Activated CD8-positive, alpha-beta memory T cell treated with anti-CD3 and anti-CD28 coated beads, Interleukin-2, amount 10 ng/mL, durations not matched to agents 7 days and 5 days (primary cell): ENCODE measurements around the gene SOX4. TPM values are rescaled to one million over a fixed set of nuclear protein-coding genes. Genes with fewer than 3 reads are reported as not detected.
A peak's percentile ranks its signal among the peaks of the same experiment; 100 is the strongest.

ENCODE experiments used
- ATAC-seq: fragments of 150-1000 bp; cut with Tn5 transposase; one replicate; pipeline ENCODE4 v1.10.0; 2021; ENCODE audit warnings: moderate library complexity
- CTCF ChIA-PET: fragments of 350-600 bp; sonication (Branson Sonifier 250); formaldehyde crosslinking; loops from one replicate; lab custom pipeline; 2021; ENCODE audit warnings: antibody characterized with exemption; lab: Charles Lee
- DNase-seq: peaks from one replicate; pipeline ENCODE4 v3.0.0-alpha.2; 2020
- H3K27ac Mint-ChIP-seq: one replicate; pipeline ENCODE4 v1.8.0; 2021; ENCODE audit warnings: mild to moderate bottlenecking, mixed read lengths
- H3K27me3 Mint-ChIP-seq: one replicate; pipeline ENCODE4 v1.8.0; 2021; ENCODE audit warnings: mixed read lengths
- H3K36me3 Mint-ChIP-seq: one replicate; pipeline ENCODE4 v1.8.0; 2021; ENCODE audit warnings: mild to moderate bottlenecking, mixed read lengths
- H3K4me1 Mint-ChIP-seq: one replicate; pipeline ENCODE4 v1.8.0; 2021; ENCODE audit warnings: mixed read lengths
- H3K4me3 Mint-ChIP-seq: one replicate; pipeline ENCODE4 v1.8.0; 2021; ENCODE audit warnings: mild to moderate bottlenecking, moderate library complexity, mixed read lengths
- H3K9me3 Mint-ChIP-seq: one replicate; pipeline ENCODE4 v1.8.0; 2022; ENCODE audit warnings: low read depth, mixed read lengths
- total RNA-seq, 2 experiments: library from RNA; stranded (reverse); gene quantifications; one replicate each; pipeline ENCODE4 v1.2.3, GENCODE V29; 2021

The SOX4 gene
- total RNA-seq, 2 experiments from 2014 or later, result 0.76 to 10.4 TPM

DNA sequence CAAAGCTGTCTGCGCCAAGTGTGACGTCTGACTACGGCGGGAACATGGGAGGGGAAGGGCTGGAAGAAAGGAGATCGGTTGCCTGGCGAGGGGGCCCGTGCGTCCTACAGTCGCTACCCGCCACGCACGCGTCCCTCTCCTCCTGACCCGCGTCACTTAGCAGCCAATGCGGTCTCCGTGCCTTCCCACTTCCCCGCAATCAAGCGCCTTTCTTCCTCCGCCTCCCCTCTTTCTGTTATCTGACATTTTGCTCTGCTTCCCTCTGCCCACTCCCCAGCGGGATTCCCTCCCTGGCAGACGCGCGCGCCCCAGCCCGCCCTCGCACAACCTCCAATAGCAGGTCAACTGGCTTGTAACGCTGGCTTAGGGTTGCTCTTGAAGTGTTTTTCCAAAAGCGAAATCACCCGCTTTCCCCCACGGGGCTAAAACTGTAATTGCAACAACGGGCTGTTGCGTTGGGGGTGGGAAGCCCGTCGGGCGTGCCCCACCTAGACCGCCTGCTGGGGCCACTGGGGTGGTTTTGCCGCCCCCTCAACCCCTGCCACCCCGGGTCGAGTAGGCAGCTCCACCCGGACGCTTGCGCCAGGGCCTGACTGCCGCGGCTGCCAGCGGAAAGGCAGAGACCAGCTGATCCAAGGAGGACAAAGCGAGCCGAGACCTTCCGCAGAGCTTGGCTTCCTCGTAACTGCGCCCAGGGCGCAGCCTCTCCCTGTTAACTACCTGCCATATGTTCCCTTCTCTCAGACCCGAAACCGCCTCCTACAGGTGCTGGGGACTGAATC lies 6.2 kb upstream of the SOX4 start:
- Mint-ChIP-seq H3K4me1 (peaks cover 9% of the 10 kb centered on the region), H3K27me3 (peaks cover 50% of the 10 kb centered on the region), H3K36me3 (no peaks in the 10 kb centered on the region), H3K4me3 (peak overlapping the region; percentile 87), H3K9me3 (no peaks in the 10 kb centered on the region), H3K27ac (peak overlapping the region; percentile 73)
- CTCF ChIA-PET, result interaction anchor here (1.2 to 3.4 kb wide), 3 partner anchors 9 to 1022 kb away, joined by 5 to 59 read pairs (median 20); no protein-coding TSS in a partner anchor
- ATAC-seq (peak; percentile 22), DNase-seq (peak; percentile 46)

GRCh38 chr6:21587961-21588480 lies 5.5 kb upstream of the SOX4 start:
- Mint-ChIP-seq H3K27ac (peak overlapping the region; percentile 73), H3K4me3 (peak overlapping the region; percentile 87), H3K9me3 (no peaks in the 10 kb centered on the region), H3K4me1 (peaks cover 9% of the 10 kb centered on the region), H3K36me3 (no peaks in the 10 kb centered on the region), H3K27me3 (peaks cover 50% of the 10 kb centered on the region)
- CTCF ChIA-PET, result interaction anchor here (0.8 to 3.4 kb wide), 11 partner anchors 9 to 1268 kb away, joined by 3 to 59 read pairs (median 4); no protein-coding TSS in a partner anchor
- peak; percentile 52 for DNase-seq
- peak; percentile 42 for ATAC-seq

DNA sequence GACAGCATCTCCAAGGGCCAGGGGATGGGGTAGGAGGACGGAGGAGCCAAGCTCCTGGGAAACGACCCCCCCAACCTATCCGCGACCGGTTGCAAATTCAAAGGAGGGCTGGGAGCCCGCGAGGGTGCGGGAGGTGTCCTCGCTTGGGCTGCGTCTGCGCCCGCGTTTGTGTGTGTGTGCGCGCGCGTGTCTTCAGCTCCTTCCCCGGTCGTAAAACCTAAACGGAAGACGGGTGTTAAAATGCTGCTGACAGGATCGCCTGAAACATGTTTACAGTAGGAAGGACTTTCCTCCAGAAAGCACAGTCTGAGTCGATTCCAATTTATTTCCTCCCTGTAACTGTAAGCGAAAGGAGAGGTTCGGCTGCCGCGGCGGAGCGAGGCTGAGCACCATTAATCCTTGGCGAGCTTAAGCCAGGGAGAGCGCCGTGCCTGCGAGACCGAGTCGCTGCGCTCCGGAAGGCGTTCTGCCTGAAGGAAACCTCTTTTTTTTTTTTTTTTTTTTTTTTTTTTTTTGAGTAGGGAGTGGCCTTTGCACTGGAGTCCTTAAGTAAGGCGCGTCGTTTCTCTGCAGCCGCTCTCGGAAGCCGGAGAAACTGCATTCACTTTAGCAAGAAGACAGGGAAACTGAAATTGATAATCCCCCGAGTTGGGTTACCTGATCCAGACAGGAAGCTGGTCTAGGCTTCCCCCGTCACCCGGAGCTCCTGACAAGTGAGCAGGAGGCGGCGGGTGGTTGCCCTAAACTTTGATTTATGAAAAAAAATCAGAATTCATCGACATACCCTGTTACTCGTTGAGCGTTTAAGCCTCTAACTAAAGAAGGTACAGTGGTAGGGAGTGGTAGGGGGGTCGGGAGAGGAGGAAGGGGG lies 4.8 kb upstream of the SOX4 start:
- Mint-ChIP-seq H3K27ac (peak overlapping the region; percentile 73), H3K4me1 (peaks cover 9% of the 10 kb centered on the region), H3K4me3 (peak overlapping the region; percentile 87), H3K27me3 (peaks cover 50% of the 10 kb centered on the region), H3K36me3 (no peaks in the 10 kb centered on the region), H3K9me3 (no peaks in the 10 kb centered on the region)
- CTCF ChIA-PET, result interaction anchor here (0.6 to 3.4 kb wide), 14 partner anchors 8 to 1391 kb away, joined by 3 to 59 read pairs (median 4); no protein-coding TSS in a partner anchor
- DNase-seq (peak; percentile 56), ATAC-seq (peak; percentile 54)

GRCh38 chr6:21589352-21590345 lies 3.9 kb upstream of the SOX4 start:
- Mint-ChIP-seq H3K4me3 (peak overlapping the region; percentile 87), H3K27me3 (peaks cover 52% of the 10 kb centered on the region), H3K27ac (peak overlapping the region; percentile 19), H3K9me3 (no peaks in the 10 kb centered on the region), H3K36me3 (no peaks in the 10 kb centered on the region), H3K4me1 (peaks cover 11% of the 10 kb centered on the region)
- CTCF ChIA-PET, result interaction anchor here (0.6 to 3.4 kb wide), 9 partner anchors 9 to 1391 kb away, joined by 3 to 59 read pairs (median 4); no protein-coding TSS in a partner anchor
- ATAC-seq, result peak; percentile 65
- DNase-seq, result peak; percentile 86

- H3K27ac Mint-ChIP-seq, result no peak overlapping the region
These were observed 3.2 kb upstream of the SOX4 start for GRCh38 chr6:21590346-21590745.

GRCh38 chr6:21591446-21591845 lies 2.1 kb upstream of the SOX4 start:
- H3K9me3 Mint-ChIP-seq, result no peaks in the 10 kb centered on the region
- no peak overlapping the region for H3K4me3 Mint-ChIP-seq
- H3K4me1 Mint-ChIP-seq, result peaks cover 21% of the 10 kb centered on the region
- CTCF ChIA-PET, result interaction anchor here (1.0 kb wide), 1 partner anchor 713 kb away, joined by 3 read pairs; no protein-coding TSS in a partner anchor
- ATAC-seq (no peak), DNase-seq (no peak)
- no peaks in the 10 kb centered on the region for H3K36me3 Mint-ChIP-seq
- peaks cover 52% of the 10 kb centered on the region for H3K27me3 Mint-ChIP-seq
- H3K27ac Mint-ChIP-seq, result no peak overlapping the region

More at GRCh38 chr6:21590346-21590745, 3.2 kb upstream of the SOX4 start:
- CTCF ChIA-PET, result interaction anchor here (3.4 kb wide), 1 partner anchor 8 kb away, joined by 20 read pairs; no protein-coding TSS in a partner anchor
- H3K36me3 Mint-ChIP-seq, result no peaks in the 10 kb centered on the region
- H3K9me3 Mint-ChIP-seq, result no peaks in the 10 kb centered on the region
- H3K4me3 Mint-ChIP-seq, result no peak overlapping the region
- no peak for ATAC-seq
- peaks cover 13% of the 10 kb centered on the region for H3K4me1 Mint-ChIP-seq
- DNase-seq, result no peak
- peaks cover 53% of the 10 kb centered on the region for H3K27me3 Mint-ChIP-seq

- CTCF ChIA-PET, result interaction anchor here (1.2 to 3.4 kb wide), 2 partner anchors 14 to 1029 kb away, joined by 3 to 17 read pairs; no protein-coding TSS in a partner anchor
- H3K4me3 Mint-ChIP-seq, result no peak overlapping the region
- H3K36me3 Mint-ChIP-seq, result no peaks in the 10 kb centered on the region
- H3K4me1 Mint-ChIP-seq, result peaks cover 21% of the 10 kb centered on the region
- ATAC-seq (no peak), DNase-seq (no peak)
- H3K9me3 Mint-ChIP-seq, result no peaks in the 10 kb centered on the region
- H3K27me3 Mint-ChIP-seq, result peaks cover 51% of the 10 kb centered on the region
- H3K27ac Mint-ChIP-seq, result no peak overlapping the region
These were observed 598 bp upstream of the SOX4 start for GRCh38 chr6:21592953-21593352.

DNA sequence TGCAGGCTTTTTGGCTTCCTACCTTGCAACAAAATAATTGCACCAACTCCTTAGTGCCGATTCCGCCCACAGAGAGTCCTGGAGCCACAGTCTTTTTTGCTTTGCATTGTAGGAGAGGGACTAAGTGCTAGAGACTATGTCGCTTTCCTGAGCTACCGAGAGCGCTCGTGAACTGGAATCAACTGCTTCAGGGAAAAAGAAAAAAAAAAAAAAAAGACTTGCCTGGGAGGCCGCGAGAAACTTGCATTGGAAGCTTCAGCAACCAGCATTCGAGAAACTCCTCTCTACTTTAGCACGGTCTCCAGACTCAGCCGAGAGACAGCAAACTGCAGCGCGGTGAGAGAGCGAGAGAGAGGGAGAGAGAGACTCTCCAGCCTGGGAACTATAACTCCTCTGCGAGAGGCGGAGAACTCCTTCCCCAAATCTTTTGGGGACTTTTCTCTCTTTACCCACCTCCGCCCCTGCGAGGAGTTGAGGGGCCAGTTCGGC lies 420 bp downstream of the SOX4 start:
- CTCF ChIA-PET, result interaction anchor here (0.5 to 3.4 kb wide), 3 partner anchors 13 to 1030 kb away, joined by 3 to 17 read pairs (median 3); no protein-coding TSS in a partner anchor
- peaks cover 58% of the 10 kb centered on the region for H3K27me3 Mint-ChIP-seq
- peaks cover 19% of the 10 kb centered on the region for H3K4me1 Mint-ChIP-seq
- H3K27ac Mint-ChIP-seq, result no peak overlapping the region
- no peak for DNase-seq
- no peak overlapping the region for H3K4me3 Mint-ChIP-seq
- peak; percentile 8 for ATAC-seq
- no peaks in the 10 kb centered on the region for H3K9me3 Mint-ChIP-seq
- H3K36me3 Mint-ChIP-seq, result no peaks in the 10 kb centered on the region

DNA sequence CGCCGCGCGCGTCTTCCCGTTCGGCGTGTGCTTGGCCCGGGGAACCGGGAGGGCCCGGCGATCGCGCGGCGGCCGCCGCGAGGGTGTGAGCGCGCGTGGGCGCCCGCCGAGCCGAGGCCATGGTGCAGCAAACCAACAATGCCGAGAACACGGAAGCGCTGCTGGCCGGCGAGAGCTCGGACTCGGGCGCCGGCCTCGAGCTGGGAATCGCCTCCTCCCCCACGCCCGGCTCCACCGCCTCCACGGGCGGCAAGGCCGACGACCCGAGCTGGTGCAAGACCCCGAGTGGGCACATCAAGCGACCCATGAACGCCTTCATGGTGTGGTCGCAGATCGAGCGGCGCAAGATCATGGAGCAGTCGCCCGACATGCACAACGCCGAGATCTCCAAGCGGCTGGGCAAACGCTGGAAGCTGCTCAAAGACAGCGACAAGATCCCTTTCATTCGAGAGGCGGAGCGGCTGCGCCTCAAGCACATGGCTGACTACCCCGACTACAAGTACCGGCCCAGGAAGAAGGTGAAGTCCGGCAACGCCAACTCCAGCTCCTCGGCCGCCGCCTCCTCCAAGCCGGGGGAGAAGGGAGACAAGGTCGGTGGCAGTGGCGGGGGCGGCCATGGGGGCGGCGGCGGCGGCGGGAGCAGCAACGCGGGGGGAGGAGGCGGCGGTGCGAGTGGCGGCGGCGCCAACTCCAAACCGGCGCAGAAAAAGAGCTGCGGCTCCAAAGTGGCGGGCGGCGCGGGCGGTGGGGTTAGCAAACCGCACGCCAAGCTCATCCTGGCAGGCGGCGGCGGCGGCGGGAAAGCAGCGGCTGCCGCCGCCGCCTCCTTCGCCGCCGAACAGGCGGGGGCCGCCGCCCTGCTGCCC lies 1.1 kb downstream of the SOX4 start:
- Mint-ChIP-seq H3K27ac (peak overlapping the region; percentile 61), H3K9me3 (no peaks in the 10 kb centered on the region), H3K4me3 (peak overlapping the region; percentile 73), H3K4me1 (peaks cover 19% of the 10 kb centered on the region), H3K36me3 (no peaks in the 10 kb centered on the region), H3K27me3 (peaks cover 60% of the 10 kb centered on the region)
- peak; percentile 51 for DNase-seq
- ATAC-seq, result peak; percentile 20
- CTCF ChIA-PET, result interaction anchor here (0.5 to 3.4 kb wide), 4 partner anchors 12 to 1030 kb away, joined by 3 to 17 read pairs (median 3); no protein-coding TSS in a partner anchor

- Mint-ChIP-seq H3K27me3 (peaks cover 55% of the 10 kb centered on the region), H3K4me3 (peak overlapping the region; percentile 74), H3K4me1 (peaks cover 19% of the 10 kb centered on the region), H3K36me3 (no peaks in the 10 kb centered on the region), H3K27ac (peak overlapping the region; percentile 67), H3K9me3 (no peaks in the 10 kb centered on the region)
- CTCF ChIA-PET, result interaction anchor here (1.2 to 3.4 kb wide), 2 partner anchors 155 to 1031 kb away, joined by 3 to 17 read pairs; no protein-coding TSS in a partner anchor
- ATAC-seq (peak; percentile 16), DNase-seq (no peak)
These were observed 2.0 kb downstream of the SOX4 start for GRCh38 chr6:21595285-21596144.
